HG03103 (cell line): ENCODE results near the gene MAST2.
"Not testable (repeated sequence)": the region's sequence is repeated elsewhere in the genome, so short reads cannot be mapped to it uniquely, and the experiment has no call there.

Experiments used
- ATAC-seq: cut with Tn5 transposase; IDR thresholded peaks from one replicate; pipeline ENCODE4 v1.9.1; 2021; ENCODE audit warnings: low read depth; ENCODE audit not compliant: unreplicated experiment

Gene MAST2

DNA sequence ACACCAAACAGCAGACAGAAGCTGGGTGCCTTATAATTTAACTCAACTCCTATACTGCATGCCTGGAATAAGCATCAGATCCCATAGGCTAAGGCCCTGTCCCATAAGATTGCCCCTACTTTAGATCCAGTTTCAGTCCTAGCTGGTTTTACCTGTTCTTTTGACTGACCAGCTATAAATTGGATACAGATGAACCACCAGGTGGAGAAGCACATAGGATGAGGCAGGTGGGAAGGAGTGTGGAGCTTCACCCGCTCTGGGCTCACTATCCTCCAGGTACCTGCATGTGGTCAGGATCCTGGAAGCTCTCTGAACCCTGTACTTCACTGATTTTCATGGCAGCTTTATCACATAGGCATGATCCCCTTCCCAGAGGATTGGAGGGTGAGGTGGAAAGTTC, 51.3 kb downstream of the MAST2 start:
- no peak for ATAC-seq

DNA sequence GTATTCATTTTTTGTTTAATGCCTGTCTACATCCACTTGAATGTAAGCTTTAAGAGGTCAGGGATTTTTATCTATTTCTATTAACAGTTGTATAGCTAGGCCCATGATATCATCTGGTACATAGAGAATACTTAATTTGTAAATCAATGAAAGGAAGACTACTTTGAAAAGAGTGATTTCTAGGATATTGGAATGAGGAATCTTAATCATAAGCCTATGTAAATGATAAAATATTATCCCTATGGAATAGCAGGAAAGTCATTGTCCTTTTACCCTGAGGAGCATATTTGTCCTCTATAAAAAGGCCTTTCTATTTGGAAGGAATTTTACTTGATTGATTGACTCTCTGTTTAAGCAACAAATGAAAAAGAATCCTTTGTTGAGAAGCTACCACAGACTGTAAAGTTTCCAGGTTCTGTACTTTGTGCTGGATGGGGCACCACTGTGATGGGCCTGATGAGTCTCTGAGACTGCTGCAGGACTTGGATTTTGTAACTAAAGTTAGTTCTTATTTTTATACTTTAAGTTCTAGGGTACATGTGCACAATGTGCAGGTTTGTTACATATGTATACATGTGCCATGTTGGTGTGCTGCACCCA, 53.8 kb downstream of the MAST2 start:
- ATAC-seq, result no peak

DNA sequence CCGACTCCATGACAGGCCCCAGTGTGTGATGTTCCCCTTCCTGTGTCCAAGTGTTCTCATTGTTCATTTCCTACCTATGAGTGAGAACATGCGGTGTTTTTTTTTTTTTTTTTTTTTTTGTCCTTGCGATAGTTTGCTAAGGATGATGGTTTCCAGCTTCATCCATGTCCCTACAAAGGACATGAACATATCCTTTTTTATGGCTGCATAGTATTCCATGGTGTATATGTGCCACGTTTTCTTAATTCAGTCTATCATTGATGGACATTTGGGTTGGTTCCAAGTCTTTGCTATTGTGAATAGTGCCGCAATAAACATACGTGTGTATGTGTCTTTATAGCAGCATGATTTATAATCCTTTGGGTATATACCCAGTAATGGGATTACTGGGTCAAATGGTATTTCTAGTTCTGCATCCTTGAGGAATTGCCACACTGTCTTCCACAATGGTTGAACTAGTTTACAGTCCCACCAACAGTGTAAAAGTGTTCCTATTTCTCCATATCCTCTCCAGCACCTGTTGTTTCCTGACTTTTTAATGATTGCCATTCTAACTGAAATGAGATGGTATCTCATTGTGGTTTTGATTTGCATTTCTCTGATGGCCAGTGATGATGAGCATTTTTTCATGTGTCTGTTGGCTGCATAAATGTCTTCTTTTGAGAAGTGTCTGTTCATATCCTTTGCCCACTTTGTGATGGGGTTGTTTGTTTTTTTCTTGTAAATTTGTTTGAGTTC, 54.5 kb downstream of the MAST2 start:
- ATAC-seq, result not testable (repeated sequence)

DNA sequence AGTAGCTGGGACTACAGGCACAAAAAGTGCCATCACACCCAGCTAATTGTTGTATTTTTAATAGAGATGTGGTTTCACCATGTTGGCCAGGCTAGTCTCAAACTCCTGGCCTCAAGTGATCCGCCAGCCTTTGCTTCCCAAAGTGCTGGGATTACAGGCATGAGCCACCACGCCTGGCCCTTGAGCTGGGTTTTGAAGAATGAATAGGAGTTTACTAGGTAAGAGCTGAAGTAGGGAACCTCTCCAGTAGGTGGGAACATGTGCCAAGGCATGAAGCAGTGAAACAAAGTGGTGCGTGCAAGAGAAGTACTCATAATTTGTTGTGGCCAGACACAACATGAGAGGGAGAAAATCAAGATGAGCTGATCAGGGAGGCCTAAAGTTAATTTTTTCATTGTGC, 55.8 kb downstream of the MAST2 start:
- no peak for ATAC-seq

DNA sequence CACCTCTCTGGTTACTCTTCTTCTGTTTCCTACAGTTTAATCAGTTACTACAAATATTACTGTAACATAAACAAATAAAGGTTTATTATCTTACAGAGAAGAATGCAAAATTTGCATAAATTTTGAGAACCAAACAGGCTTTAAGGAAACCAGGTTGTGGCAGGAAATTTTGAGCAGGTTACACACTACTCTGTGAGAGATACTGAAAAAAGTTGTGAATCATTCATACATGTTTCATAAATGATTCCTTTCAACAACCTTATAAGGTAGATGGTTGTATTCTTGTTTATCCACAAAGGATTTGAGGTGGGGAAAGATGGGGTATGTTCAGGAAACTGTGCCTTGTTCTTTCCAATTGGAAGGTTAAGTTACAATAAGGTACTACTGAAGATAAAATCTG, 58.6 kb downstream of the MAST2 start:
- ATAC-seq, result no peak

DNA sequence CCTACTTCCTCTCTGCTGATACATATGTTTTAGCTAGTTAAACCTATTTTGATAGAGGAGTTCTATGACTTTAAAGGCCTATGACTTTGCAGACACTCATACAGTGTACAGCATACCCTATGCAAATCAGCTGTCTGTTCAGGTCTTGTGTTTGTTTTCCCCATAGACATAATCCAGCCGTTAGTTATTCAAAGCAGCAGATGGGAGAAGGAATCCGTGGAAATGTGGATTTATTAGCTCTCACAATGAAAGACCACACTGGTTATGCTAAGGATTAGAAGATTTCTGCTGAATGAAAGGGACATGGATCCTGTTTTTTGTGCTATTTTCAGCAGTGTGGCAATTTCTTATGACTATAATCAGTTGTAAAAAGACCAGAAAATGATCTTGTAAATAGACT, 59.8 kb downstream of the MAST2 start:
- no peak for ATAC-seq

DNA sequence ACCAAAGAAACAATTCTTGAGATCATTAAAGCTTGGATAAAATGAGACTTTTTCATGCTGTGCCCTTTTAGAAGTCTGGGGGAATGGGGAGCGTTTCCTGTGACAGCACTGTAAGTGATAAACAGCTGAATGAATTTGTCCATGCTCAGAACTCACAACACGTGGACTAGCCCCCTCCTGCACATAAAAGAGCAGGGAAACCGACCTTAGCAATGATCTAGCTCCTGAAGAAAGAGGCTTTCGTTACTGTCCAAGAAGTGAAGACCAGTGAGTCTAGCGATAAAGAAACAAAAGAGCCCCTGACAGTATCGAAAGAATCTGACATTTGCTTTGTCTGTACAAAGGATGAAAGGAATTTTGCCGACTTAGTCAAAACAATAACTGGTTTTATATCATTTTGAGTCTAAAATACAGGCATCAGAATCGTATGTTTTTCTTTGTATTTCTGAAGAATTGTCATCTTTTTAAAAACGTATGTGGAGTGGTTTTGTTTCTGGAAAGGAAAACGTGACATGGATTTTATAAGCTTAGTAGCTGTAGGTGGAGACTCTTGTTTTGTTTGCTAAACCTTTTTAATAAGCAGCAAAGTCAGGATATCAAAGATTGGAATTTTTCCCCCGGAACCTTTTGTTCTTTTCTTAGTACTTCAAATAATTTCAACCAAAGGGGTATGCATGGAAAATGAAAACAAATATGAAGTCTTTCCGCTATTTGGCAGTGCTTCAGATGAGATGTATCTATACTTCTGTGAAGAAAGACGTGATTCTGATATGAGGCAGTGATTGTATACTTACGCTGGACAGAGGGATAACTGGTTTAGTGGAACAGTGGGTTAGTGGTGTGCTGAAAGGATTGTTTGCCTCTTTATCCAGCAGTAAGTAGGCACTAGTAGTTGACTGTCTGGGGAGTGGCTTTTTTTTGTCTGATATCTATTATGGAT, 61.0 kb downstream of the MAST2 start:
- no peak for ATAC-seq

DNA sequence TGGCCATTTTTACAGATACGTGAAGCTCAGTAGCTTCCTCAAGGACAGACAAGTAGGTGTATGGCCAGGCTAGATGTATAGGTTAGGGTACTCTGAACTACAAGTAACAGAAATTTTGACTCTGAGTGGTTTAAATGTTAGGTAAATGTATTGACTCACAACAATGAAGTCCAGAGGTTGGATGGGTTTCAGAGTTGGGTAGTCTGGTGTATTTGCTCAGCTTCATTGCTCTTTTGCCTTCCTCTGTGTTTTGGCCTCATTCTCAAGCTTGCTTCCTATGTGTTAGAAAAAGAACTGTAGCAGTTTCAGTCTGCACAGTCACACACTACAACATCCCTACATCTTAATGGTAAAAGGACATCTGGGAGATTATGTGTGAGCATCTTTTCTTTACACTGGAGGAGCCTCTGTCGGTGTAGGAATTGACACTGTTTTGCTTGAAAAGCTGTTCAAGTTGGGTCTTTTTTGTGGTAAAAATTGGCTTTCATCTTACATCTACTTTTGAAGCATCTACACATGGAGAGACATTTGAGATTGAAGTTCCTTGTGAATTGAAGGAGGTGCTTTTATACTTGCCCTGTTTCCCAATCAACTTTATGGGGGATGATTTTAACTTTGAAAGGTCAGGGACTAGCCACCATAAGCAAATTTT, 64.4 kb downstream of the MAST2 start:
- no peak for ATAC-seq

DNA sequence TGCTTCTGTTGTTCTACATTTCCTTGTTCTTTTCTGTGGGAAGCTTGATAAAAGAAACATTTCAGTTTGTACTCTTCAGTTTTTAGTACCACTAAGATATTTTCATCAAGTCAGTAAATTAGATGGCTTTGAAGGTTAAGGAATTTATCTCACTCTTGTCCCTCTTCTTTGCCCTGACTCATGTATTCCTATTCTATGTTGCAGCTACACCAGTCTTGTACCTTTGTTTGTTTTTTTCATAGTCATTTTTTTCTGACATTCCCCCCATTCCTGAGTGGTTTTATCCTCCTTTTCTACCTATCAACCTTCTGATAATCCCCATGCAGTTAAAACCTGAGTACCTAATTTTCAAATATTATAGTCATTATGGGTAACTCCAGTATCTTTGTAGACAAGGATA, 65.4 kb downstream of the MAST2 start:
- no peak for ATAC-seq

DNA sequence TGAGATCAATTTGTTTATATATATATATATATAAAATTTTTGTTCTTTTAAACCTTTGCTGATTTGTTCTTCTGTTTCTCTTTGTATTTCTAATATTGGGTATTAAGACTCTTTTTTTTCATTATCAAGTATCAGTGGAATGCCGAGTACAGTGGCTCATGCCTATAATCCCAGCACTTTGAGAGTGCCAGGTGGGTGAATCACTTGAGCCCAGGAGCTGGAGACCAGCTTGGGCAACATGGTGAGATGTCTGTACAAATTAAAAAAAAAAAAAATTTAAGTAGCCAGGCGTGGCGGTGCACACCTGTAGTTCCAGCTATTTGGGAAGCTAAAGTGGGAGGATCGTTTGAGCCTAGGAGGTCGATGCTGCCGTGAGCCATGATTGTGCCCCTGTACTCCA, 67.1 kb downstream of the MAST2 start:
- no peak for ATAC-seq

DNA sequence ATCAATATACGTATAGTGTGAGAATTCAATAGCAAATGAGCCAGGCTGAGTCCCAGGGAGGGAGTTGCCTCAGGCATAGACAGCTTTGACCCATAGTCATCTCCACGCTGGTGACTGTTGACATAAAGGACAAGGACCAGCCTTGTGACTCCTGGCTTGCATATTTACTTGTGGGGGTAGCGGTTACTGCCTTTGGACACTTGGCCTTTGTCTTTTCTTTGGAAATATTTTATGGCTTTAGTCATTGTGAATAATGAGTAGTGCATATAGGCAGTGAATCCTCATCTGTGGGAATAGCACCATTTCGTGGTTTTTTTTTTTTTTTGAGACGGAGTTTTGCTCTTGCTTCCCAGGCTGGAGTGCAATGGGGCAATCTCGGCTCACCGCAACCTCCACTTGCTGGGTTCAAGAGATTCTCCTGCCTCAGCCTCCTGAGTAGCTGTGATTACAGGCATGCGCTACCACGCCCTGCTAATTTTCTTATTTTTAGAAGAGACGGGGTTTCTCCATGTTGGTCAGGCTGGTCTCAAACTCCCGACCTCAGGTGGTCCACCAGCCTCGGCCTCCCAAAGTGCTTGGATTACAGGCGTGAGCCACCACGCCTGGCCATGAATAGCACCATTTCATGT, 68.9 kb downstream of the MAST2 start:
- not testable (repeated sequence) for ATAC-seq

DNA sequence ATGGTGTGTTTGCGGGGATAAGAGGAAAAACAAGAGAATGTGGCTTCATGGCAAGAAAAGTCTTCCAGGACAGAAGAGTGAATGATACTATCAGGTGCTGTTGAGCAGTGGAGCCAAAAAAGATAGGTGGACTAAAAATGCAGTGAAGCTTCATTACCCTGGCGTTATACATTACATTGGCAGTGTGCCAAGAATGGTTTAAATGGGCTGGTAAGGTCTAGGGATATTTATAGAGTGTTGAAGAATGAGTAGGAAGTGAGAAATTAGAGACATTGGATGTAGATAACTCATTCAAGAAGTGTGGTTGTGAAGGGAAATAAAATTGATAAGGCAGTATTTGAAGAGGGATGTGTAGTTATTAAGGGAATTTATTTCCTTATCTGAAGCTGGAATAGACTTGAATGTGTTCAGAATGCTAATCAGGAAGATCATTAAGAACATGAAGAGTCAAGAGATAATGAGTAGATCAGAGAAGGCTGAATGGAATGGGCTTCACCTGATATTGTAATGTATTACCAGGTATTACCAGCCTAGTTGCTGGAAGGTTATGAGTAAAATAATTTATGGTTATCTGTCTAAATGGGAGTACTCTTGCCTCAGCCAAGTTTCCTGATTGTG, 72.7 kb downstream of the MAST2 start:
- ATAC-seq, result no peak

DNA sequence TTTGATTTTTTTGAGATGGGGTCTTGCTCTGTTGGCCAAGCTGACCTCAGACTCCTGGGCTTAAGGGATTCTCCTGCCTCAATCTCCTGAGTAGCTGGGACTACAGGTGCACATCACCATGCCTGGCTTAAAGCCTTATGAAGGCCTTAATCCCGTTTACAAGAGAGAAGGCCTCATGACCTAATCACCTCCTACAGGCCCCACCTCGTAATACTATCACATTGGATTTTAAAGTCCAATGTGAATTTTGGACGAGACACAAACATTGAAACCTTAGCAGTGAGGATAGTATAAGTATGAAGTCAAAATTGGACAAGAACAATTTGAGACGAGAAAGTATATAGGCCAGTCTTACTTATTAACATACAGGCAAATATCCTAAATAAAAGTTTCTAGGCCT, 73.9 kb downstream of the MAST2 start:
- no peak for ATAC-seq

DNA sequence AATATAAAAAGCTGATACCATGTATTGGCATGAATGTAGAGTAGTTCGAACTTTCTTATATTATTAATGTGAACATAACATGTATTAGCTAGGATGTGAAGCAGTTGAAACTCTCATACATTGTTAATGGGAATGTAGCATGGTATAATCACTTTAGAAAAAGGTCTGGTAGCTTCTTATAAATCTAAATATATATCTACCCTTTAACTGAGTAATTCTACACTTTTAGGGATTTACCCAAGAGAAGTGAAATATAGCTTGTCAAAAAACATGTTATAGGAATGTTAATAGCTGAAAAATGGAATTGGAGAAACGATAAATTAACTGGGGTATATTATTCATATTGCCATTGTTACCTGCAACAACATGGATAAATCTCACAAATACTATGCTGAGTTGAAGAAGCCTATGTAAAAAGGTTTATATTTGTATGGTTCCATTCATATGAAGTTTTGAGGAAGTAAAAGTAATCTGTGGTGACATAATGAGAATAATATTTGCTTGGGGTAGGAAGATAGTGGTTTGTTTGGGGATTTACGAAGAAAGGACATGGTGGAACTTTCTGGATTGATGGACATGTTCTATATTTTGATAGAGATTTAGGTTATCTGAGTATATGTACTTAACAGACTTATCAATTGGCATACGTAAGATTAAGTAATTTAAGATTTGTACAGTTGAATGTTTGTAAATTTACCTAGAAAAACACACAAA, 76.6 kb downstream of the MAST2 start:
- no peak for ATAC-seq

DNA sequence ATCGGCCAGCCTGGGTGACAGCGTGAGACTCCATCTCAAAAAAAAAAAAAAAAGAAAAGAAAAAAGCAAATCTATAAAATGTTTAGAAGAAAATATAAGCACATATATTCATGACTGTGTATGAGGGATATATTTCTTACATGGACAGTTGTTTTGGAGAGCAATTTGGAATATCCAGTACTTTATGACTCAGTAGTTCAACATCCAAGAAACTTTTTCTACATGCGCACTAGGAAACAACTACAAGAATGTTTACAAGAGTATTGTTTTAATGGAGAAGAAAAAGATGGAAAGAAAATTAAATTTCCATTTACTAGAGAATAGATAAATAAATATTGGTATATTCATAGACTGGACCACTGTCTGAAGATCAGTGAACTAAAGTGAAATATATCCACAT, 77.5 kb downstream of the MAST2 start:
- no peak for ATAC-seq

DNA sequence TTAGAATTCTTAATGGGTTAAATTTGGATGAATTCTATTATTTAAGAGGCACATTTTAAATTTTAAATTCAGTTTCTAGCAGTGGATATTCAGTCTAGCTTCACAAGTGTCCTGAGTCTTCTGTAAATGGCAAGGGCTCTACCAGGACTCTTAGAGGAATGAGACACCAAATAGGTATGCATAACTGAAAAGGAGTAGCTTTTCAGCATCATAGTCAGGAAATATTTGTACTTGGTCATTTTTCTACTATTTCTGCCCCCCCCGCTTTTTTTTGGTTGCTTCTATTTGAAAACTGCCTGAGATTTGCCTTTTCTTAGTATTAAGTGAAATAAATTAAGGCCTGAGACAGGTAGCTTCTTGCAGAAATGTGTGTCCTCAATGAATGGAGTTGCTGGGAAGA, 80.2 kb downstream of the MAST2 start:
- no peak for ATAC-seq

DNA sequence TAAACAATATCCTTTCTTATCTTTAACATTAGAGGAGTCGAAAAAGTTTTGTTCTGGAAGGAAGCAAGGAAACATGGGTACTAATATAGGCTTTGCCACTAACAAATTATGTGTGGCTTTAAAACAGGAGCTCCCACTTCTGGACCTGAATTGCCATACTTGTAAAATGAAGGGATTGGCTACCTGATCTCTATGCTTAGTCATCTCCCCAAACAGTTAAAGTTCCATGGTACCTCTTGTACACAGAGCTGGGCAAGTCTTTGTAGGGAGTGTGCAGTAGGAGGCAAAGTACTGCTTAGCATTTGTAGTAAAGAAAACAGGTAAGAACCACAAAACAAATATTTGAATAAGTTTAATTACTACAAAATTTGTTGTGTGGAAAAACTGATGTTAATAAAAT, 81.3 kb downstream of the MAST2 start:
- ATAC-seq, result no peak

DNA sequence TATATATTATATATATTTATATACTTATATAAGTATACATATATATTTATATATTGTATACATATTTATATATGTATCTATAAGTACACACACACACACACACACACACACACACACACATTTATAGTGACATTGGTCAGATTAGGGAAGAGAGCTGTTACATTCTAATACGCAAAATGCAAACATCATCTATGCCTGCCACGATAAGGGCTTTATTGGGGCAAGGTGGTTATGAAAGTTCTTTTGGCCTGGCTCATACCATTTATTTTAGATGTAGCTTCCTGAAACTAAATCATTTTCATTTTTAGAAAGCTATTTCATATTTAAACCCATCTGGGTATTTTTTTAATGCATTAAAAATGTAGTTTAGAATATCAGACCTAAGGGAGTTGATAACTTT, 82.8 kb downstream of the MAST2 start:
- no peak for ATAC-seq

DNA sequence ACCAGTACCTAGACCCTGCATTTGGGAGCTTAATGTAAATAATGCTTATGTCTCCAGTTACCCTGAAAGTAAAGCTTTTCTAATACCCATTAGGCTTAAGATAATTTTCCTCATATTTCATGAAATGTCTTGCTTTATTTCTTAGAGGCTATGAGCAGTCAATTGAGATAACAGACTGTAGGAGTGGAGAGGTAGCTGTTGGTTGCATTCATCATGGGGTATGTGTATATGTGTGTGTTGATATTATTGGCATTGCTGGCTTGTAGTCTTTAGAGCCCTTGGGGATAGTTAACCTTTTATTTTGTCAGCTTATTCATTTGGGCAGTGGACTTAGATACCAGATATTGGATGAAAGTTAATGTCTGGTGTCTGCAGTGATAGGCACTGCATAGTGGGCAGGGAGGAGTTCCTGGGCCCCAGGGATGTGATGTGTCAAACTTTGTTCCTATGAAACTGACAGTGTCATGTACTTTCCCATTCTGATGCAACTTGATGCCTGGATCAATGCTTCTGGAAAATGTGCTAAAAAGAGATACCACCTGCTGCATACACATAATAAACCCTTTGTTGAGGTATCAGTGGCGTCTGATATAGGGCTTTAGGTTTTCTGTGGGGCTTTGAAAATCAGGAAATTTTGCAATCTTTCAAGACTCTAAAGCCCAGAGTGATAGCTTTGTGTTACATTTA, 83.9 kb downstream of the MAST2 start:
- no peak for ATAC-seq
